GM19238 (cell line): ENCODE data around the gene AP2B1.

Source experiments
- DNase-seq: peaks from one replicate; pipeline ENCODE4 v3.0.0; 2011; ENCODE audit warnings: low spot score; ENCODE audit not compliant: insufficient read length

AP2B1 gene

DNA sequence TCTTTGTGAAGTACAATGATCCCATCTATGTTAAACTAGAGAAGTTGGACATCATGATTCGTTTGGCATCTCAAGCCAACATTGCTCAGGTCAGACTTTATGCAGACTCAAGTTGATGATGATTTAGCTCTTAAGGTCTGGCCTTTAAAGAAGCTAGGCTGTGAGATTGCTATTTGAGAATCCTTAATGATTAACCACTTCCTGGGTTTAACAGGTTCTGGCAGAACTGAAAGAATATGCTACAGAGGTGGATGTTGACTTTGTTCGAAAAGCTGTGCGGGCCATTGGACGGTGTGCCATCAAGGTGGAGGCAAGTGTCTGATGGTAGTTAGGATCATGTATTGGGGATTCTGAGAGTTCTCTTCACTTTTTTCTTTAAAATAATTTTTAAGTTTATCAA is 40.3 kb downstream of the AP2B1 start:
- no peak for DNase-seq

DNA sequence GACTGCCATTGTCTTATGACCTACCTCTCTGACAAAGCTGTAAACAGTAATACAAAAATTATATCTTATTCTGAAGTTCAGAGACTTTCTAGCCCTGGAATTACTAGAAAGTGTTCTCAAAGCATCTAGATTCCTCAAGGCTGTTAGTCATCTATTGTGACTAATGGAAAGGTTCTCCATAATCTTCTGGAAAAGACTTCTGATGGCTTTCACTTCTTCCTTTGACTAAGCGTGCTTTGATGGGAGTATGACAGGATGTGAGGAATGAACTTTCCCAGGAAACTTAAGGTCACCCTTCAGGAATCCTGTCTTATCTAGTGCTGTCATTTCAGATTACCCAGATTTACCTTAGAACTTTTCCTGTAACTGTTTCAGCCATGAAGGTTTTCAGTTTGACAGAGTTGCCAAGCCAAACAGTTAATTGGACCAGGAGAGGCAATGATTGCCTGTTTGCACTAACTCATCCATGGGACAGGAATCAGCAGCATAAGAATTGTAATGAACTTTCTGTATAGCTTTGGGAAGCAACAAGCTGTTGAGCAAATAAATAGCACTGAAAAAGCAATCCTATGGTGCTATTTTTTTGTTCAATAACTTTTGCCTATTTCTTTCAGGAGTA is 43.5 kb downstream of the AP2B1 start:
- no peak for DNase-seq

DNA sequence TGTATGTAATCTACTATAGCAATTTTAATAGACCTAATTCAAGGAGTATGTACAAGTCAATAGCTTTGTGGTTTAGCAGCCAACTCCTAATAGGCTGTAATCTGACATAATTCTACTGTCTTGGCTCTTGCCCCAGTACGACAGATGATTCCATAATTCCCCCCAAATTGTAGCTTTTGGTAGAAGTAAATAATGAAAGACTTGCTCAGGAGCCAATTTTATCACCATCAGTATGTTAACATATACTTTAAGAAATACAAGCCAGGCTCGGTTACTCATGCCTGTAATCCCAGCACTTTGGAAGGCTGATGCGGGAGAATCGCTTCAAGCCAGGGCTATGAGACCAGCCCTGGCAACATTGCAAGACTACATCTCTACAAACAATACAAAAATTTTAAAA is 53.9 kb downstream of the AP2B1 start:
- no peak for DNase-seq

DNA sequence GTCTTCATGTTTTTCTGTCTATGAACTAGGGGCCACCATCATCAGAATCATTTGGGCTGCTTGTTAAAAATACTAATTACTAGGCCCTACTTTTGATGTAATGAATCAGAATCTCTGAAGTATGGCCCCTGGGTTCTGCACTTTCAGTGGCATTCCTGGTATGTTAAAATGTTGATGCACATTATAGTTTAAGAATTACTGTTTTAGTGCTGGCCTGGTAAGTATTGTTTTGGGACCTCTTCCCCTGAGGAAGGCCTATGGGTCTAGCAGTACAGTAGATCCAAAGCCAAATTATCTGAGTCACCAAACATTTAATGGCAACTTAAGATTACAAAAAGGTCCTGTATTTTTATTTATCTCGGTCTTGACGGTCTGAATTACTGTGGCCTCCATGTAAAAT is 58.8 kb downstream of the AP2B1 start:
- no peak for DNase-seq

DNA sequence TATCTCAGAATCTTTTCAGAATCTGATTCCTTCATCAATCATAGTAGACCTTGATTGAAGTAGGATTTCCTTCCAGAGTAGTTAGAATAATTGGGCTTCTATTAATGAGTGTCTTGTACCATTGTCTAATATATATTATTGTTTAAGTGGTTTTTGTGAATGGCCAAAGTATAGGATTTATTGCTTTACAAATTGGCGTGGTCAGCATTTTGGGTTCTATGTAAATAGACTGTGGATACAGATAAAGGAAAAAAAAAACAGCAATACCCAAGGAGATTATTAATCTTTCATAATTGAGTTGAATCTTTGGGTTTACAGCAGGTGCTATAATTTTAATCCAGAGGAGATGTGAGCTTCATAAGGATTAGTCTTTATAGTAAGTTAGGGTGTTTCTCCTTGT is 64.3 kb downstream of the AP2B1 start:
- DNase-seq, result no peak

DNA sequence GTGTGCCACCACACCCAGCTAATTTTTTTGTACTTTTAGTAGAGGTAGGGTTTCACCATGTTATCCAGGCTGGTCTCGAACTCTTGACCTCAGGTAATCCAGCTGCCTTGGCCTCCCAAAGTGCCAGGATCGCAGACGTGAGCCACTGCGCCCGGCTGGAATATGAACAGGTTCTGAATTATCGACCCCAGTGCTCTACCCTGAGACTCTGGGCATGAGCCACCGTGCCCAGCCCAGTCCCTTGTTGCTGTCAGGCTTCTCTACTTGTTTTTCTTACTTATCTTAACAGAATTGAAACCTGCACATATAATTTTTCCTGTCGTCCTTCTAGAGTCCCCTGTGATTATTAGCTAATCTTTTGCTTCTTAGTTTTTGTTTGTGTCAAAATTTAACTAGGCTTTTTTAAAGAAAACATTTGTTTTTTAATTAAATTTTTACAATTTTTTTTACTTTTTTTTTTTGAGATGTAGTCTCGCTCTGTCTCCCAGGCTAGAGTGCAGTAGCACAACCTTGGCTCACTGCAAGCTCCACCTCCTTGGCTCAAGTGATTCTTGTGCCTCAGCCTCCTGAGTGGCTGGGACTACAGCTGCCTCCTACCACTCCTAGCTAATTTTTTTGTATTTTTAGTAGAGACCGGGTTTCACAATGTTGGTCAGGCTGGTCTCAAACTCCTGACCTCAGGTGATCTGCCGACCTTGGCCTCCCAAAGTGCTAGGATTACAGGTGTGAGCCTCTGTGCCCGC is 66.7 kb downstream of the AP2B1 start:
- DNase-seq, result no peak

DNA sequence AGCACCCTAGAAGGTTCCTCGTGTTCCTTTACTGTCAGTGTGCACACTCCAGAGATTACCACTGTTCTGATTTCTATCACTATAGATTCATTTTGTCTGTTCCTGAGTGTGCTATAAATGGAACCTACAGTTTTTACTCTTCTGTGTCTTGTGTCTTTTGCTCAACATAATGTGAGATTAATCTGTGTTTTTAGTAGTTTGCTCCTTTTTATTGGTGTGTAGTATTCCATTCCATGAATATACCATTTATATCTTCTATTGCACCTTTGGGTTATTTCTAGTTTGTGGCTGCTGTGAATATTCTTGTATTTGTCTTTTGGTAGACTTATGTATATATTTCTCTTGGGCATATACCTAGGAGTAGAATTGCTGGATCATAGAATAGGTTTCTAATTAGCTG is 68.2 kb downstream of the AP2B1 start:
- no peak for DNase-seq

DNA sequence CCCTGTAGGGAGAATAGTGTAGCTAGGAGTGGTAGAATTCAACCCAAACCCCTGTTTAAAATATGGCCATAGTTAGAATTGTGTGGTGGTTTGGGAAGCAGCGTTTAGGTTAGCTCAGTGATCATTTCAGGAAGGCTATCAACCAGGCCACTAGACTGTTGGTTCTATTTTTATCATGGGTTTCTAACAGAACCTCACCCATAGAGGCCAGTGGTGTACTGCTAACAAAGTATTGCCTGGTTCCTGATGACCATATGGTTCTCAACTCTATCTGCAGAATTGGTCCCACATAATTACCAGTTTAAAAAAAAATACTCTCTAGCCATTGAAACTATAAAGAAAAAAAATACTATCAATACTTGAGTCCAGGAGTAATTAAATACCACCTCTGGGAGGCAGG is 73.8 kb downstream of the AP2B1 start:
- no peak for DNase-seq

DNA sequence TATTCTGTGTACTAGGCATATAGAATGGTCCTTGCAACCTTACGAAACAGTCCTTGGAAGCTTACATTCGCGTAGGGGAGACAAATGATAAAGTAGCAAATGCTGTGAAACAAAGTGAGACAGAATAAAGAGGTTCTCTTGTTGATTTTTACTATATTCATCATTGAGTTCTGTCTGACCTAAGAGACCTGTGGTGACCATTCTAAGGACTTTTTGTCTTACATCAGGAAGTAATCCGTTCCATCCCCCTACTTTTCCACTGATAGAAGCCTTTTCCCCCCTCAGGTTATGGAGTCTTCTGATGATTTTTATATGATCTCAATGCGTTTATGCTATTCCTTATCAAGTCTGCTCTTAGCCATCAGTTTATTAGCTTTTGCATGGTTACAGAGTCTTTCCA is 77.6 kb downstream of the AP2B1 start:
- no peak for DNase-seq

DNA sequence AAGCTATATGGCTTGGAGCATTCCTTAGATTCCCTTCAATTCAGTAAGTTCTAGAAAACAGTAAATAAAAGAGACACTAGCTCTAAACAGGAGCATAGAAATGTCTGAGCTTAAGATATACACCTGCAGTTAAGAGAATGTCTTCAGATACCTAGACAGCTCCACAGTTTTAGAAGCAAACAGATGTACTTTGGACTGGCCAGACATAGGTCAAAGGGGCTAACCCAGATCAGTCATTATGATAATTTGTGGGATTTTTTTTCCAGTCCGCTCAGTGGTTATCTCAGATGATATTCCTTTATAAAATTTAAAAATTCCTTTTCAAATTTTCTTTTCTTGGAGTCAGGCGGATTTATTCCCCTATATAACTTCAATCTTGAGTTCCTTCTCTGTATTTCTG is 78.5 kb downstream of the AP2B1 start:
- DNase-seq, result no peak

DNA sequence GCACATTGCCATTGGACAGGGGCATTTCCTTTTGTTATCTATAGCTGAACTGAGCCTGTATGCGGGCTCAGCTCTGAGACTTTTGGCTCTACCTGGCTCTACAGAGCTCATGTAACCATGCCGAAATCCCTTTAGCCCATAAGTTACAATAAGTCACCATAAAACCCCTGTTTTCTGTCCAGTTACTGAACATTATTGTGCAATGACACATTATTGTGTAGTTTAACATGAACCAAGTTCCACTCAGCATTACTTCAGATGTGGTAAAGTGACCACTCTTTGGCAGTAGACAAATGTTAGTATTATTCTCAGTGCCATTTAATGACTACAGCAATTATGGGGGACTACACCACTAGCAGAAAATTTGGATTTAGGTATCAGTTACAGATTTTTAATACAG is 78.9 kb downstream of the AP2B1 start:
- no peak for DNase-seq

DNA sequence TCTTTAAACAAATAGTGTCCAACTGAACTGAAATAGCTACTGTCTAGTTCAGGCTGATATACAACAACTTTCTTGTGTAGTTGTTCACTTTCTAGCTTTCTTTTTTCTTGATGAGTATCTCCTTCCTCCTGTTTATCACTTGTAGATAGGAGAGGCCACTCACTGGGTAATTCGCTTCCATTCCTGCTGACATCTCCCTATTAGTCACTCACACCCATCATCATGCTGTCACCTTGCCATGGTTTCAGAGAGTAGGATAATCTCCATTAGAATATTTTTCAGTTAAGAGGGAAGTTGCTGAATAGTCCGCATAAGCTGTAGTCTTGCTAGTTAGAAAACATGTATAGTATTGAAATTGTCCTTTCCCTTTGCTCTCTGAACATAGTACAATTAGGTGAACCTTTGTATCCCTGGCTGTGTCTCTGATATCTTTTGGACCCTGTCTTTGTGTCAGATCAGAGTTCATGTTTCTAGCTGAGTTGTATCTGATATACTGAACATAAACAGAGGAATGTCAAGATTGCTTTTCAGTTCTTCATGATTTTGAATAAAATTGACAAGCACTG is 79.9 kb downstream of the AP2B1 start:
- no peak for DNase-seq

DNA sequence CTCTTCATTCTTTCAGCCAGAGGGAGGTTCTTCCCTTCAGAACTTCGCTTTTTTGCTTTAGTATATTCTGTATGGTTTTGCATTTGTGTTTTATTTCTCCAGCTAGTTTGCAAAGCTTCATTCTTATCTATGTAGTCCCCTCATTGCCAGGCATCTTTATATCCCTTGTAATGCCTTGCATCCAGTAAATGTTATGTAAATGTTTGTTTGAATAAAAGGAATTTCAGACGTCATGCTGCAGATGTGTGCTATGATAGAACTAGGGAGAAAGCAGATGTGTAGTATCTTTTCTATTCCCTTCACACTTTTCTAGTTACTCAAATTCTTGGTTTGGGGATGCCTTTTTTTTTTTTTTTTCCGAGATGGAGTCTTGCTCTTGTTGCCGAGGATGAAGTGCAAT is 81.7 kb downstream of the AP2B1 start:
- DNase-seq, result no peak

DNA sequence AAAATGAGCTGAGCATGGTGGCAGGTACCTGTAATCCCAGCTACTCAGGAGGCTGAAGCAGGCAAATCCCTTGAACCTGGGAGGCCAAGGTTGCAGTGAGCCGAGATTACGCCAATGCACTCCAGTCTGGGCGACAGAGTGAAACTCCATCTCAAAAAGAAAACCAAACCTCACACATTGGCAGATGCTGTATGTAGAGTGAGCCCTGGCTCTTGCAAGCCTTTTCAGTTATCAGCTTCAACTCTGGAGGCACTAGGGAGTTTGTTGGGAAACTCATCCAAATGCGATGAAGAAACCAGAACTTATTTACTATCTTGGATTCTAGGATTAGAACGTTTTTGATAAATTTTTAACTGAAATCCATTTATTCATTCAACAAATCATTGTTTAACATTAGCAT is 87.4 kb downstream of the AP2B1 start:
- no peak for DNase-seq

DNA sequence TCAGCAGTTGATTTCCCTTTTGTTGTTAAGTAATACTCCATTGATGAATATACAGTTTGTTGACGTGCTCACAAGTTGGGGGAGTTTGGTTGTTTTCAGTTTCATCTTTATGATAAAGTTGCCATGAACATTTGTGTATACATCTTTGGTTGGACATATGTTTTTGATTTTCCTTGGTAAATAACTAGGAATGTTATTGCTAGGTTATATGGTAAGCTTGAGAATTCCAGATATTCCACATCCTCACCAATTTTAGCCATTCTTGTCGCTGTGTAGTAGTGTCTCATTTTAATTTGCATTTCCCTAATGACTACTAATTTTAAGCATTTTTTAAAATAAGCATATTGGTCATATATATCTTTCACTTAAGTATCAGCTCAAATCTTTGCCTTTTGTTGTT is 89.3 kb downstream of the AP2B1 start:
- DNase-seq, result no peak

DNA sequence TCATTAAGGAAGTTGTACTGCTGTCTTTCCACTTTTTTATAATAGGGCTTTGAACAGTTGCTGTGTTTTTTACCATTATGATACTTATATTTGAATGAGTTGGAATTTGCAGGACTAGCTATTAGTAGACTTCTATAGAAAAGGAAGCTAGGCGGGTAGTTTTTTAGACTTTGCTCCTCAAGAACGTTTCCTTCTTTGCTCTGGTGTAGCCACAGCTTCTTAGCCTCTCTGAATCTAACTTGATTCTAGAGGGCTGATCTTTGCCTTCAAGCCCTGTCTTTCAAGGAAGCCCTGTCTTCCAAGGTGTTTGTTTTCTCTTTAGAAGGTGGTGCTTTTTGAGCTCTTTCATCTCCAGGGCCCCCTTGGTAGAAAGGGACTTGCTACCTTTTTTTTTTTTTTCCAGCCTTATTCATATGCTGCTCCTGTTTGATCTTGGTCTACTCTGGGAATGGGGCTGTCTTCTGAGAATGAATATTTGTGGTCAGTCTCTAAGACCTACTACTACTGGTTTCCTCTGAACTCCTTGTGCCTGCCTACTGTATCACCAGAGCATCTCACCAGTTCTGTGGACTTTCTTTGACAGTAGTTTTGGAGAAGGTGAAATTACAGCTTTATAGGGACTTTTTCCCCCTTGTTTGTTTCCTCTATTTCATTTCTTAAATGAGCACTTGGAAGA is 92.0 kb downstream of the AP2B1 start:
- no peak for DNase-seq

DNA sequence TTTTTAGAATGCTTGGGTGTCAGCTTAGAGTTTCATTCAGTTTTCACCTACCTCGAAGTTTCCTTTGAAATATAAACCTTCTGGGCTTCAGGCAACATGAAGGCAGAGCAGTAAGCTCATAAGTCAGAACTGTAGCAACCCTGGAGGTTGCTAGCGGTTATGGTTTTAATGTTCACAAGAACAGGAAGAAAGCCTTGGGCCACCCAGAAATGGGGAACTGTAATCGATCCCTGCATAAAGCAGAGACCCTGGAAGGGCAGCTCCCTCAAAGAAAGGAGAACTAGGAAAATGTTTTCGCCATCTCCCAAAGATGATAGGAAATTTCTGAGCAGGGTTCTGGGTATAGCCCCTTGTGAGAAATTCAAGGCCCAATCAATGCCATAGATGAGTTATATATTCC is 96.5 kb downstream of the AP2B1 start:
- DNase-seq, result no peak

DNA sequence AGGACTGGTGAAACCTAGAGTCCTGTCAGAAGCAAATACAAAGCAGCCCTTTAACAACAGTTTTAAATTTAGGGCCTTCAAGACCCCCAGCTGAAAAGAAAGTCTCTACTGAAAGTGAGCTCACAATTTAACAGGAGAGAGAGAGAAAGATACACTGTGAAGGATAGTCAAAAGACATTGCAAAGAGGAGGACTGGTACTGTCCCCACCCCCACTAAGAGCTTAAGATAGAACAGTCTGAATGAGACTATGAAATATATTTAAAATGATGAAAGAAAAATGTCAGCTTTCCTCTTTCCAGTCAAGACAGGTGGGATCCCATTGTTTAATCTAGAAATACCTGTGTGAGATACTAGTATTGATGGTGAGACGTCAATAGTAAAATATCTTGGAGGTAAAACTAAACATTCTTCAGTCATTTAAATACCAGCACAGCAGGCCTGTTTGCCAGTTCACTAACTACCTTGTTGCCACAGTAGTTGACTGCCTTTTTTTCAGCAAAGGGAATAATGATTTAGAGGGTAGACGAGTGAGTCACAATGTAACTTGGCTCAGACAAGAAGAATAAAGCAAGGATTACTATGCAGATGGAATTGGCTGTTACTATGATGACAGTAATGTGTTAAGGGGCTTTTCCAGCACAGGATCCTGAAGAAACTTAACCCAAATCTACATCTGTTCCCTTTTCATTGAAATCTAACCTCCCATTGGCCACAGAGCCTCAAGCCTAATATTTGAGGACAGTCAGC is 97.1 kb downstream of the AP2B1 start:
- no peak for DNase-seq

DNA sequence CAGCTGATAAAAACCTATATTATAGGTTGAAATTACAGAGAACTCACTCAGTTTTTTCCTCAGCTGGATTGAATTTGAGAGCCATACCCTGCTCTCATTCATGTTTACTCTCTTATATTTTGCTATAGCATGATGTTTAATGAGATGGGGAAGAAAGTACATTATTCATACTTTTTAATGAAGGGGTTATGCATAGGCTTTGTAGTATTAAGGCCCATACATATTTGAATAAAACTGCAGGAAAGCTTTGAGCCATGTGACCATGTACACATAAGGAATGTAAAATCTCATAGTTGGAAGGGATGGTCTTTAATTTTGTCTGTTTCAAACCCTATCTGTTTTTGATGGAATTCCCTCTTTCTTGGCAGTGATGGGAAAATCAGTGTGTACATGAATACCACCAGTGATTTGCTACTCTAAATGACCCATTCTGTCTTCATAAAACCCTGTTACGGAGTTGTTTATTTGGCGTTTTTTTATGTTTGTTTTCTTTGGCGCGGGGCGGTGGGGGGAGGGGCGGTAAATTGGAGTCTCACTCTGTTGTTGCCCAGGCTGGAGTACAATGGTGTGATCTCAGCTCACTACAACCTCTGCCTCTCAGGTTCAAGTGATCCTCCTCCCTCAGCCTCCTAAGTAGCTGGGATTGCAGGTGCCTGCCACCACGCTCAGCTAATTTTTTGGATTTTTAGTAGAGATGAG is 105.5 kb downstream of the AP2B1 start:
- DNase-seq, result no peak

DNA sequence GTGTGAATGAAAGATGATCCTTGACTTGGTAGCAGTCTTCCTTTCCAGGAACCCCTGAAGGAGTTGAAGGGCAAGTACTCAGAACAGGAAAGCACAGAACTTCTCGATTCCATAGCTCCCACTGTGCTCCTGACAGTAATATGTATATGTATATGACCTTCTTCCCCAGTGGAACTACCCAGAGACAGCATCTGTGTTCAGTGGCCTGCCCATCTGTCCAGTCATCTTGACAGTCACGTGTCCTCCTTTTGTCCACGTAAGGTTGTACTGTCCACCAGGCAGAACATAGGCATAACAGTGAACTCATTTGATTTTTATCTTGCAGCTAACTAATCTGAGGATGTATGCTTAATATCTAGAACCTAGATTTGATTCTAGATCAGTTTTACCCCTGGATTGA is 106.5 kb downstream of the AP2B1 start:
- DNase-seq, result no peak

DNA sequence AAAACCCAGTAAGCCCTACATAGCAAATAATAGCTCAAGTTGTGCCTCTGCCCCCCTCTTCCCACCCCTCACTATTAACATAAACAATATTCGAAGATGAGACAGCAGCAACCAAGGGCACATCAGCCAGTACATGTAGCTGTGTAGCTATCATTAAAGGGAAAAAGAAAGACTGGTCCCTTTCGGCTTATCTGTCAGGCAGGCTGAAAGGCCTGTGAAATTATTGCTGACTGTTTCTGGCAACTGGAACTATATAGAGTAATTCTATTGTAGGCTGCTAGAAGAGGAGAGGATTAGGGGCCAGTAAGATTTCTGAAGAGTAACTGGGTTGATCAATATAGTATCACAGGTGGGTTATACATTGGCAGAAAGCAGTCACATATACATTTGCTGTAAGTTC is 107.8 kb downstream of the AP2B1 start:
- no peak for DNase-seq
